GM10248 (cell line): Measurements from ENCODE around the gene TMEM132C.

Experiments used
- CTCF ChIA-PET: fragments of 300-600 bp; sonication (Branson Sonifier 250); formaldehyde crosslinking; extraction: SDS; loops from one replicate; lab custom pipeline; 2021; ENCODE audit warnings: antibody characterized with exemption; lab: Yijun Ruan, JAX
- POLR2A ChIA-PET: fragments of 350-650 bp; sonication (Branson Sonifier 250); formaldehyde crosslinking; extraction: SDS; loops from one replicate; lab custom pipeline; 2020; ENCODE audit warnings: antibody characterized with exemption; lab: Yijun Ruan, JAX
- DNase-seq: peaks from one replicate; pipeline ENCODE4 v3.0.0; 2012; ENCODE audit errors: extremely low spot score
- TF ChIP-seq, protein P1 (sequence below): IDR thresholded peaks from 2 replicates; pipeline ENCODE4 v1.5.1; 2012; ENCODE audit warnings: mild to moderate bottlenecking, low read depth; ENCODE audit errors: extremely low read depth, missing control alignments, control extremely low read depth

TMEM132C gene

DNA sequence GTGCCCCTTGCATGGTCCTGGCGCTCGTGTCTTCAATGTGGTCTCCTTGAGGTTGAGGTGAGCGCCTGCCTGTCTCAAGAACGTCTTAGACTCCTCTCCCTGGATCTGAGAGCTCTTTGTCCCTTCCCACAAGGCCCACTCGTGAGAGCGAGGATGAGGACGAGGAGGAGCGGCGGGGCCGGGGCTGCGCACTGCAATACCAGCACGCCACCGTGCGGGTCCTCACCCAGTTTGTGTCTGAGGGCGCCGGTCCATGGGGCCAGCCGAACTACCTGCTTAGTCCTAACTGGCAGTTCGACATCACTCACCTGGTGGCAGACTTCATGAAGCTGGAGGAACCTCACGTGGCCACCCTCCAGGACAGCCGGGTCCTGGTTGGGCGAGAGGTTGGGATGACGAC lies 428.7 kb downstream of the TMEM132C start:
- CTCF ChIA-PET: interaction anchor here (1.3 to 1.5 kb wide), 2 partner anchors 11 to 1318 kb away, joined by 3 read pairs; no protein-coding TSS in a partner anchor
- POLR2A ChIA-PET: no interaction called here
- no peak for DNase-seq
- TF ChIP-seq, protein P1, sequence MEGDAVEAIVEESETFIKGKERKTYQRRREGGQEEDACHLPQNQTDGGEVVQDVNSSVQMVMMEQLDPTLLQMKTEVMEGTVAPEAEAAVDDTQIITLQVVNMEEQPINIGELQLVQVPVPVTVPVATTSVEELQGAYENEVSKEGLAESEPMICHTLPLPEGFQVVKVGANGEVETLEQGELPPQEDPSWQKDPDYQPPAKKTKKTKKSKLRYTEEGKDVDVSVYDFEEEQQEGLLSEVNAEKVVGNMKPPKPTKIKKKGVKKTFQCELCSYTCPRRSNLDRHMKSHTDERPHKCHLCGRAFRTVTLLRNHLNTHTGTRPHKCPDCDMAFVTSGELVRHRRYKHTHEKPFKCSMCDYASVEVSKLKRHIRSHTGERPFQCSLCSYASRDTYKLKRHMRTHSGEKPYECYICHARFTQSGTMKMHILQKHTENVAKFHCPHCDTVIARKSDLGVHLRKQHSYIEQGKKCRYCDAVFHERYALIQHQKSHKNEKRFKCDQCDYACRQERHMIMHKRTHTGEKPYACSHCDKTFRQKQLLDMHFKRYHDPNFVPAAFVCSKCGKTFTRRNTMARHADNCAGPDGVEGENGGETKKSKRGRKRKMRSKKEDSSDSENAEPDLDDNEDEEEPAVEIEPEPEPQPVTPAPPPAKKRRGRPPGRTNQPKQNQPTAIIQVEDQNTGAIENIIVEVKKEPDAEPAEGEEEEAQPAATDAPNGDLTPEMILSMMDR: no peak

DNA sequence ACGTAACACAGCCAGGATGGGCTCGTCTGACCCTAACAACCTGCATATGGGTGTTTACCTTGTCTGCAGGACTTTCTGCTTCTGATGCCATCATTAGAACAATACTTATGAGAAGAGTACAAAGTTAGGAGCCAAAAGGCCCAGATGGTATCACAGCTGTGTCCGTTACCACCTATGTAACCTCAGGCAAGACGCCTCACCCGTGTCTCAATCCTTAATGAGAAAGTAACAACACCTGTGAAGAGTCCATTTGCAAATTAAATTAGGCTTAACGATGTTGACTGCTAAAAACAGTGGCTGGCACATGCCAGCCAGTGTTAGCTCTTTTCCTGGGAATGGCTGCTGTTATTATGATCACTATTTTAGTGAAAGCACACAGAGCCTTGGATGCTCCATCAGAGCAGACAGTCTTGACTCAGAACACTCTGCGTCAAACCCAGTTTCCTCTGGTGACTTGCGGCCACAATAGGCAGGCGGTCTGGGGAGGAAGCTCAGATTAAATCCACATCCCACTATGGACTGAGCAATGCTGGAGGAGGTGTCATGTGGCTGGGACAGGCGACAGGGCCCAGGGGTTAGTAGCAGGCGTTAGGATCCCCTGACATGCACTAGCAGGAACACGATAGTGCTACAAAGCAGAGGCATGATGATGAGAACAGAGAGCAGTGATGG lies 431.5 kb downstream of the TMEM132C start:
- CTCF ChIA-PET: no interaction called here

DNA sequence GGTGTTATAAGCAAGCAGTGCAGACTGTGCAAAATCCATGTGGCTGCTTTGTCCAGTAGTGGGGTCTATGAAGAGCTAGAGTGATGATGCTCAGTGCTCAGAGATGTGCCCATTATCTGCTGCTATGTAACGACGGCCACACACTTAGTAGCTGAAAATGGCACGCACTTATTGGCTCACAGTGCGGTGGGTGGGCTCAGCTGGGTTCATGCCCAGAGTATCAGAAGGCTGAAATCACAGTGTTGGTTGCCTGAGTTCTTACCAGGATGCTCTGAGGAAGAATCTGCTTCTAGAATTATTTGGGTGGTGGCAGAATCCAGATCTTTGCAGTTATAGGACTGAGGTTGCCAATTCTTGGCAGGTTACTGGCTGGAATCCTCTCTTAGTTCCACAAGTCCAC lies 432.1 kb downstream of the TMEM132C start:
- CTCF ChIA-PET: no interaction called here
- no peak for DNase-seq
- POLR2A ChIA-PET: no interaction called here
- TF ChIP-seq, protein P1: no peak

More for the DNA sequence above, 431.5 kb downstream of the TMEM132C start:
- no peak for DNase-seq
- TF ChIP-seq, protein P1: no peak
- POLR2A ChIA-PET: no interaction called here

DNA sequence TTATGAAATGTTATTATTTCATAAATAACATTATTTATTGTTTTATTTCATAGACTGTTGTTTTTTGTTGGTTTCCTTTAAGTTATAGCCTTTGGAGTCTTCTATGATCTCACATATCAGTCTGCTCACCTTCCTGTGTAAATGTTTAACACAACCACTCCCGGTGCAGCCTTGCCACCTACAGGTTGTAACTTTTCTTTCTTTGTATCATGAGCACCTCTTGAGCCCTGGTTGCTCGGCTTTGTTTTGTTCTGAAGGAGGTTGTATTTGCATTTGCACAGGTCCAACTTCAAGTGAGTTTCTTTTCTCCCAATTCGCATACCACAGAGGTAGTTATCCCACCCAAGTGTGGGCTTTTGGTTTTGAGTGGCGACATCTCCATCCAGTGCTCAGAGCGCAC lies 435.4 kb downstream of the TMEM132C start:
- CTCF ChIA-PET: no interaction called here
- POLR2A ChIA-PET: no interaction called here
- no peak for DNase-seq
- TF ChIP-seq, protein P1: no peak

DNA sequence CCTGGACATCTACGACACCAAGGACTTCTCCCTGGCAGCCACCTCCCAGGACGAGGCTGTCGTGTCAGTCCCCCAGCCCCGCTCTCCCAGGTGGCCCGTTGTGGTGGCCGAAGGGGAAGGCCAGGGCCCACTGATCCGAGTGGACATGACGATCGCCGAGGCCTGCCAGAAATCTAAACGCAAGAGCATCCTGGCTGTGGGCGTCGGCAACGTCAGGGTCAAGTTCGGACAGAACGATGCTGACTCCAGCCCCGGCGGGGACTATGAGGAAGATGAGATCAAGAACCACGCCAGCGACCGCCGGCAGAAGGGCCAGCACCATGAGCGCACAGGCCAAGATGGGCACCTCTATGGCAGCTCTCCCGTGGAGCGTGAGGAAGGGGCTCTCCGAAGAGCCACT lies 438.2 kb downstream of the TMEM132C start:
- no peak for DNase-seq
- TF ChIP-seq, protein P1: no peak
- ChIA-PET POLR2A (no interaction called here), CTCF (no interaction called here)

DNA sequence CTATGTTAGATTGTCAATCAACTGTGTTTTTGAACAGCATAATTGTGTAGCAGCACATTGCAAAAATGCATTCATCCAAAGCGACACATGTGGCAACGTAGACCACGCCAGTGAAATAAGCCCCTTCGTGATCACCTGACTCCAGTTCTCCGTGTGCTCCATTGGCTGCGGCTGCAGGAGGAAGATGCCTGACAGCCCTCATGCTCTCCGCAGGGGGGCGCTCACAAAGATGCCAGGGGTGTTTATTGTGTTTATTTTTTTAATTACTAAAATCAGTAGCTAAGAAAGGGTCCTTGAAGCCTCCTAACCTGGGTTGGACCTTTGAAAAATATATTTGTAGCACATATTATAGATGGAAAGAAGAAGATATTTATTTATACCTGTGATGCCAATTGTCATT lies 440.5 kb downstream of the TMEM132C start:
- DNase-seq: no peak
- TF ChIP-seq, protein P1: no peak
- ChIA-PET POLR2A (no interaction called here), CTCF (no interaction called here)
